IPS-11a (cell line): ENCODE measurements around the gene ZNF263.
"Not testable (repeated sequence)": the region's sequence is repeated elsewhere in the genome, so short reads cannot be mapped to it uniquely, and the experiment has no call there.

Source experiments
- H3K4me3 ChIP-seq: one replicate; pipeline ENCODE4 v1.5.1; 2013; ENCODE audit warnings: low read depth, low read length, control low read depth

ZNF263 gene

DNA sequence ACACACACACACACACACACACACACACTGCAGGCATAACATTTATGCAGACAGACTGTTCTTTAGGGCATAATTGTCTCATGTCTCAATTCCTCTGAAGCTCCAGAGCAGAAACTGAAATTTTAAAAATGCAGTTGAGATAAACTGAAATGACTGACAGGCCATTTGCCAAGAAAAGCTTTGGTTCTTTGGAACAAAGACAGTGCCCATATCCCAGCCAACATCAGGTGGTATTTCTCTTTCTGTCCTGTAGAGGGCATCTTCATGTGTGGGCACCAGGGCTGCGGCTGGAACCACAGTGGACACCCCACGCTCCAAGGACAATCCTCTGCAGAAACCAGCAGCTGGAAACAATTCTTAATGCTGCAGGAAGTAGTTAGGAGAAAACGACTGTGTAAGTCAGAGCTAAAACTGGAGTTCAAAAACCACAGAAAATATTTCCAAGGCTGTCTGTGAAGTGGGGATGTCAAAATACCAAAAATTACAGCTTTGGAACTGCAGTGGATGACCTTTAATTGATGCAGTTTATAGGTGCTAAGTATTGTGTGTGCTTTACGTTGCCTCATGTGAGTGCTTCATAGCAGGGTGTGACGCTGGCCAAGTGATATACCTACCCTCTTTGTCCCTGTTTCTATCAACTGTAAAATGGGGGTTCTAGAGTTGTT is 16.3 kb upstream of the ZNF263 start:
- no peak overlapping the region for H3K4me3 ChIP-seq

DNA sequence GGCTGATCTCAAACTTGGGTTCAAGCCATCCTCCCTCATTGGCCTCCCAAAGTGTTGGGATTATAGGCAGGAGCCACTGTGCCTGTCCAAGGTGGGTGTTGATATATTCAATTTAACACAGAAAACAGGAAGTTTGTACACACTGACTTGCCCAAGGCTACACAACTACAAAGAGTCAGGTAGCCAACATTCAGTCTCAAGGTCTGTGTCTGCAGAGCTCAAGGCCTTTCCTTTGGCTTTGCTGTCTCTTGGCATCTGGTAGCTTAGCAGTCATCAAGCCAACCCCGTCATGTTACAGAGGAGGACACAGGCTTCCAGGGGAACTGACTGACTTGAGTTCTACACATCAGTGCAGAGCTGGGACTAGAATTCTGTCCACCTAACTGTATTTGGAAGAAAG is 15.0 kb upstream of the ZNF263 start:
- no peak overlapping the region for H3K4me3 ChIP-seq

DNA sequence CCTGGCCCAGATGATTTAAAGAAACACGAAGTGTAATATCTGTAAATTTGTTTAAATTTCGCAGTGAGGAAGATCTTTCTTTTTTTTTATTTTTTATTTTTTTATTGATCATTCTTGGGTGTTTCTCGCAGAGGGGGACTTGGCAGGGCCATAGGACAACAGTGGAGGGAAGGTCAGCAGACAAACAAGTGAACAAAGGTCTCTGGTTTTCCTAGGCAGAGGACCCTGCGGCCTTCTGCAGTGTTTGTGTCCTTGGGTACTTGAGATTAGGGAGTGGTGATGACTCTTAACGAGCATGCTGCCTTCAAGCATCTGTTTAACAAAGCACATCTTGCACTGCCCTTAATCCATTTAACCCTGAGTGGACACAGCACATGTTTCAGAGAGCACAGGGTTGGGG is 12.6 kb upstream of the ZNF263 start:
- not testable (repeated sequence) for H3K4me3 ChIP-seq

- not testable (repeated sequence) for H3K4me3 ChIP-seq
Measured at GRCh38 chr16:3271281-3271680, 12.0 kb upstream of the ZNF263 start.

DNA sequence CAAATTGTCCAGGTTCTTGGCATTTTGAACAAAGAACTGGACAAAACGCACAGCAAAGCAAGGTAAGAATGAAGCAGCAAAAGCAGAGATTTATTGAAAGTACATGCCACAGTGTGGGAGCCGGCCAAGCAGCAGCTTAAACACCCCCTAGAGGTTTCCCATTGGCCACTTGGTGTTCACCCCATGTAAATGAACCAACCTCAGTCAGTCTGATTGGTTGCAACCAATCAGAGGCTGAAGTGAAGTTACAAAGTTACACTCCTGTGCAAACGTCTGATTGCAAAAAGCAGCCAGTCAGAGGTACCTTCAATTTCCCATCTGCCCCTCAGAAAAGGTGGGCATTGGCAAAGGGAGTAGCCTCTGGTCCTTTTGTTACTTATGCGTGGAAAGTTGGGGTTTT is 8.8 kb upstream of the ZNF263 start:
- no peak overlapping the region for H3K4me3 ChIP-seq

- H3K4me3 ChIP-seq, result no peak overlapping the region
Measured at GRCh38 chr16:3274947-3275346, 8.3 kb upstream of the ZNF263 start.

GRCh38 chr16:3276679-3277078 is 6.6 kb upstream of the ZNF263 start:
- no peak overlapping the region for H3K4me3 ChIP-seq

DNA sequence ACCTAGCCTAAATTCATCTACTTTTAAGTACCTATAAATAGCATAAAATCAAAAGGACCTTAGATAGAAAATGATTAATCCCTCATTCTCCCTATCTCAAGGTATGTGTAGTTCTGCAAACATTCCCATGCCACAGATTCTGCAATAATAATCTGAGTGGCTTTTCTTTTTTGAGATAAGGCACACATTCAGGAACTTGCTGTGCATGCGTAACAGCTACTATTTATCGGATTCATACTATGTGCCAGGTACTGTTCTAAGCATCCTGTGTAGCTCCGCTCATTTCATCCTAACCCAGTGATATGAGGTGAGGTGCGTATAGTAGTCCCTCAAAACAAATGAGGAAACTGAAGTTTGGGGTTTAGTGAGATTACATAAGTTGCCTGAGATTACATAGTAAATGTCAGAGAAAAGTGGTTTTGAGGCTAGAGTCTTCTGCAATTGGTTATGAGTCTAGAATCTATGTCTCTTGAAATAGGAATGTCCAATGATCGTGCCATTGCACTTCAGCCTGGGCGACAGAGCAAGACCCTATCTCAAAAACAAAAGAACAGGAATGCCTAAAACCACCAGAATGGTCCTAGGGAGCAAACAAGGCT is 2.0 kb upstream of the ZNF263 start:
- no peak overlapping the region for H3K4me3 ChIP-seq

DNA sequence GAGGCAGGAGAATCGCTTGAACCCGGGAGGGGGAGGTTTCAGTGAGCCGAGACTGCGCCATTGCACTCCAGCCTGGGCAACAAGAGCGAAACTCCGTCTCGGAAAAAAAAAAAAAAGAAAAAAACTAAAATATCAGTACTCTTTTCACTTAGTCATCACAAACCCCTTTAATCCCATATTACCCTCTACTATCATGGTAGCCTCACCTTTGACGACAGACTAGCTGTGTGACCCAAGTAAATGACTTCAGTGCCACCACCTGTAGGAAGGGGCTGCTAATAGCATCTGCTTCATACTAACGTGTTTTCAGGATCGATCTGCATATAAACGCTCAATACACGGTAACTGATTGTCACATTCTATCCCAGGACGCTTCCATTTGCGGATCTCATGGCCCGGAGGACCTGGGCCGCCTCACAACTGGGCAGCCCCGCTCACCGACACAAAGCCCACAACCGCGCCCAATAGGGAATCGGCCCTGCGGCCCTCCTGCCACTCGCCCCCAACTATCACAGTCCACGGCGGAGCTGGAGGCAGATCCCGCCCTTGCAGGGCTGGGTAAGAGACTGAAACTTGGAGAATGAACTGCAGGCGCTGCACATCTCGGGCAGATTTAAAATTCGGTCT is 1.1 kb upstream of the ZNF263 start:
- peak overlapping the region; percentile 78 for H3K4me3 ChIP-seq

- H3K4me3 ChIP-seq, result peak overlapping the region; percentile 78
Measured at GRCh38 chr16:3283543-3284447, 504 bp downstream of the ZNF263 start.

GRCh38 chr16:3285131-3285530 is 1.8 kb downstream of the ZNF263 start:
- H3K4me3 ChIP-seq, result peak overlapping the region; percentile 78

DNA sequence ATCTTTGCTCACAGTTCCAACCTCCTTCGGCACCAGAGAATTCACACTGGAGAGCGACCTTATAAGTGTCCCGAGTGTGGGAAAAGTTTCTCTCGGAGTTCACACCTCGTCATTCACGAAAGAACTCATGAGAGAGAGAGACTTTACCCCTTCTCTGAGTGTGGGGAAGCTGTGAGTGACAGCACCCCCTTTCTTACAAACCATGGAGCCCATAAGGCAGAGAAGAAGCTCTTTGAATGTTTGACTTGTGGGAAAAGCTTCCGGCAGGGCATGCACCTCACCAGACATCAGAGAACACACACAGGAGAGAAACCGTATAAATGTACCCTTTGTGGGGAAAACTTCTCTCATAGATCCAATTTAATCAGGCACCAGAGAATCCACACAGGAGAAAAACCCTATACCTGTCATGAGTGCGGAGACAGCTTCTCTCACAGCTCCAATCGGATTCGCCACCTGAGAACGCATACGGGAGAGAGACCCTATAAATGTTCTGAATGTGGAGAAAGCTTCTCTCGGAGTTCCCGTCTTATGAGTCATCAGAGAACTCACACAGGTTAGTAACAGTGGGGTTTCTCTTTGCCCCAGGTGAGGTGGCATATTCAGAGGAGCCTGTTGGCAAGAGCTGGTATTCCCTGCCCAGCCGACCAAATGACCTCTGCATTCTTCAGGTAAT is 6.8 kb downstream of the ZNF263 start:
- H3K4me3 ChIP-seq, result no peak overlapping the region

DNA sequence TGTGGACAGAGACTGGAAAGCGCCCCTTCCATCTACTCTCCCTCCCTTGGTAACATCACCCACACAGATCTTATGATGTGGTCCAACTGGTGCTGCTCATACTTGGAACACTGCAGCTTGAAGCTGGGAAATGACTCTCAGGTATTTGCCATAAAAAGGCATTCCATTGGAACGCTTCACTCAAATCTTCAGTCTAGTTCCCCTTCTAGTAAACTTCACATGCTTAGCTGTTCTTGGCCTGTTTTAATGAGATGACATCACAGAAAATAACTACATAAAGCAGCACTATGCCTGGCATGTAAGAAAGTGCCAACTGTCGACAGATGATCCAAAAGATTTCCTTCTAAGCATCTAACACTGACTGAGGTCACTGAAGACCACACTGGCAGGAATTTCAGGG is 9.3 kb downstream of the ZNF263 start:
- no peak overlapping the region for H3K4me3 ChIP-seq

DNA sequence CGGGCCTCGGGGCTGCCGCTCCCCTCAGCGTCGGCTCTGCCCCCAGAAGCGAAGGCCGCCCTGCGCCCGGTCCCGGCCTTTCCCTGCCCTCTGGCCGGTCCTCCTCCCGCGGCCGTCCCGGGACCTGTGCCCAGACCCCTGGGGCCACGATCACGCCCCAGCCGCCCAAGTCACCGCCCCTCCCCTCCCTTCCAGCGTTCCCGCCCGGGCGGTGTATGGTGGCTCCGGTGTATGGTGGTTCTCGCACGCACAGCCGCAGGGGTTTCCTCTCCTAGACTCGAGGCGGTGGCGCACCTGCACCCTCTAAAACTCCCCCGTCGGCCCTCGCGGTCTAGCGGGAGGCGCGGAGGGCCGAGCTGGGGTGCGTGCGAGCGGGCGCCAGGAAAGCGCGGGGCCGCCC is 11.9 kb downstream of the ZNF263 start:
- no peak overlapping the region for H3K4me3 ChIP-seq

GRCh38 chr16:3295783-3296182 is 12.5 kb downstream of the ZNF263 start:
- H3K4me3 ChIP-seq, result no peak overlapping the region

DNA sequence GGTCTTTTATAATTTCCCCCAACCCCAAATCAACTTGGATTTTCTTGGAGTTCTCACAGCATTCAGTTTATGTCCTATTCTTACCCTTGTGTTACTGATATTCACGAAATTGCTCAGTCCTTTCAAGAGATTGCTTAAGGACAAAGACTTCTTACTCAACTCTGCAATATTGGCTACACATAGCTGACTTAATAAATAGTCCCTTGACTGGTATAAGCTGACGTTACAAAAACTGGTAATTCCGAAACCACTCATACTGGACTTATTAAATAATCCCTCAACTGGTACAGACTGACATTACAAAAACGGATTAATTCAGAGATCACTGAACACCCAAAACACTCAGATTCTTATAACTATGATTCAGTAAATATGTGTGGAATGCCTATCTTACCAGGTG is 21.1 kb downstream of the ZNF263 start:
- H3K4me3 ChIP-seq, result peak overlapping the region; percentile 77

DNA sequence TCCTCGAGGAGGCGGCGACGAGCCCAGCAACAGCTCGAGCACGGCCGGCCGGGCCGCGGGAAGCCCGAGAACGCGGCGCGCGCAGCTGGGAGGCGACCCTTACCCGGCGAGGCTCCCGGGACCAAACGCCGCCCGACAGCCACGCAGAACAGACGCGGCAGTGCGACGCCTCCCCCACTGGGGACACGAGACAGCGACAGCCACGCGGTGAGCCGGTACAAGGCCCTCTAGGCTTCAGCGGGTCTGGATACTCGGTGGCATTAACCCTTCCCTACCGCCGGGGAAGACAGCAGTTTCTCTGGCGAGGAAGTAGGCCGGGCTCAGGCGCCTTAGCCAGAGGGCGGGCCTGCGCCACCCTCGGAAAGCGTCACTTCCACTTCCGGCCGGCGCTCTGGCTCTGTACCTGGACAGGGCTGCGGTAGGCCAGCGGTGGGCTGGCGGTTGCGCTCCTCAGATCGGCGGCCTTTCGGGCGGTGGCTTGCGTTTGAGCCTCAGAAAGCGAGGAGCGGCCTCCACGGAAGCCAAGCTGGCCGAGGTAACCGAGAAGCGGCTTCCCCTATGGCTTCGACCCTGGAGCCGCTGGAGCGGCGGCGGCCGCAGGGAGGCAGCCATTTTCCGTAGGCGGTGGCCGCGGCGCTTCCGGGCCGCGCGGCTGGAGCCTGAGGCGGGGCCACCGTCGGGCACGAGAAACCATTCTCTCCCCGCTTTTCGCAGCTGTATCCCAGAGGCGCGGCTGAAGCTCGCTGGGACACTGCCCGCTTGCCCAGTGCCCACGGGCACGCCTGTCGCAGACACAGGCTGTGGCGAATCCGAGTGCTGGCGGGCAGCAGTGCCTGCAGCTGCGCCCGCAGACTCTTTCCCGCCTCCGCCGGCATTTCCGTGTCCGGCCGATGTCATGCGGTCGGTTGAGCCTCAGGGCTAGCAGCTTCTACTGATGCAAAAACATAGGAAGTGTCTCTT is 22.1 kb downstream of the ZNF263 start, which contains the start of the genes TIGD7 and ZNF75A:
TSS of gene TIGD7 (minus strand) at position 322 of the 960 bp plus-strand sequence. CDS start 4,816 bp downstream, outside the sequence.
TSS of gene ZNF75A (plus strand) at position 389 of the 960 bp plus-strand sequence. CDS start 2,932 bp downstream, outside the sequence.
- peak within 1 kb of the TSS; percentile 77 for H3K4me3 ChIP-seq

- peak overlapping the region; percentile 77 for H3K4me3 ChIP-seq
Measured at GRCh38 chr16:3306078-3306477, 22.8 kb downstream of the ZNF263 start.

GRCh38 chr16:3311496-3311895 is 28.2 kb downstream of the ZNF263 start:
- H3K4me3 ChIP-seq, result no peak overlapping the region
